WERI-Rb-1 (cell line): ENCODE data around the gene LSAMP.

Experiments used
- DNase-seq: peaks from one replicate; pipeline ENCODE4 v3.0.0-alpha.2; 2020
- H3K27ac ChIP-seq: fragments of 250-450 bp; sonication (Bioruptor Pico); 2 replicates; pipeline ENCODE4 v1.5.1; 2020; ENCODE audit warnings: mild to moderate bottlenecking, moderate library complexity
- H3K27me3 ChIP-seq: fragments of 250-450 bp; sonication (Bioruptor Pico); 2 replicates; pipeline ENCODE4 v1.5.1; 2021; ENCODE audit warnings: mild to moderate bottlenecking, low read depth, moderate library complexity; ENCODE audit not compliant: insufficient read depth, severe bottlenecking
- H3K36me3 ChIP-seq: fragments of 250-450 bp; sonication (Bioruptor Pico); 2 replicates; pipeline ENCODE4 v1.5.1; 2020; ENCODE audit warnings: mild to moderate bottlenecking, moderate library complexity
- H3K4me3 ChIP-seq: 2 replicates; pipeline ENCODE4 v1.5.1; 2011; ENCODE audit warnings: low read depth, mild to moderate bottlenecking, control low read depth, low read length
- H3K9me3 ChIP-seq: fragments of 250-450 bp; sonication (Bioruptor Pico); 2 replicates; pipeline ENCODE4 v1.5.1; 2021; ENCODE audit warnings: mild to moderate bottlenecking, moderate library complexity; ENCODE audit not compliant: severe bottlenecking
- TF ChIP-seq, protein P1 (sequence below): IDR thresholded peaks from 2 replicates; pipeline ENCODE4 v1.5.1; 2011; ENCODE audit warnings: low read depth, mild to moderate bottlenecking, control low read depth, inconsistent platforms, low read length

LSAMP gene

DNA sequence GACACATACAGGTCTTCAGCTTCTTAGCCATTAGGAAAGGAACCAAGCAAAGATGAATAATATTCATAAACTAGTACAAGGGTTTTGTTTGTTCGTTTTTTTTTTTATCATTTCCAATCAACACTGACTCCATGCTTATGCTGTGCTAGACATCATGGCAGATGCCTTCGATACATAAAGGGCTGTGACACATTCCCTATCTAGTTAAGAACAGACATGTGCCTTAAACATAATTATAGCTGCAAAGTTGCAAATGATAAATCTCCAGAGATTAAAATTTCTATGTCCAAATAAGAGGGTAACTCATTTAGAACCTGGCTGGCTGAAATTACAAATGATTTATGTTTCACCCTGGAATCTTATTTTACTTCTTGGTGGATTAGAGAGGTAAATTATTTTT is 386.4 kb downstream of the LSAMP start:
- no peak overlapping the region for H3K27ac ChIP-seq

GRCh38 chr3:116057400-116058006 is 387.8 kb downstream of the LSAMP start:
- H3K27me3 ChIP-seq = peaks cover 13% of the 10 kb centered on the region
- H3K27ac ChIP-seq = no peak overlapping the region
- no peaks in the 10 kb centered on the region for H3K9me3 ChIP-seq
- H3K4me3 ChIP-seq = no peak overlapping the region
- no peaks in the 10 kb centered on the region for H3K36me3 ChIP-seq
- TF ChIP-seq, protein P1, sequence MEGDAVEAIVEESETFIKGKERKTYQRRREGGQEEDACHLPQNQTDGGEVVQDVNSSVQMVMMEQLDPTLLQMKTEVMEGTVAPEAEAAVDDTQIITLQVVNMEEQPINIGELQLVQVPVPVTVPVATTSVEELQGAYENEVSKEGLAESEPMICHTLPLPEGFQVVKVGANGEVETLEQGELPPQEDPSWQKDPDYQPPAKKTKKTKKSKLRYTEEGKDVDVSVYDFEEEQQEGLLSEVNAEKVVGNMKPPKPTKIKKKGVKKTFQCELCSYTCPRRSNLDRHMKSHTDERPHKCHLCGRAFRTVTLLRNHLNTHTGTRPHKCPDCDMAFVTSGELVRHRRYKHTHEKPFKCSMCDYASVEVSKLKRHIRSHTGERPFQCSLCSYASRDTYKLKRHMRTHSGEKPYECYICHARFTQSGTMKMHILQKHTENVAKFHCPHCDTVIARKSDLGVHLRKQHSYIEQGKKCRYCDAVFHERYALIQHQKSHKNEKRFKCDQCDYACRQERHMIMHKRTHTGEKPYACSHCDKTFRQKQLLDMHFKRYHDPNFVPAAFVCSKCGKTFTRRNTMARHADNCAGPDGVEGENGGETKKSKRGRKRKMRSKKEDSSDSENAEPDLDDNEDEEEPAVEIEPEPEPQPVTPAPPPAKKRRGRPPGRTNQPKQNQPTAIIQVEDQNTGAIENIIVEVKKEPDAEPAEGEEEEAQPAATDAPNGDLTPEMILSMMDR = no peak
- DNase-seq = no peak

More for the DNA sequence above, 386.4 kb downstream of the LSAMP start:
- H3K4me3 ChIP-seq = no peak overlapping the region
- peaks cover 16% of the 10 kb centered on the region for H3K27me3 ChIP-seq
- H3K9me3 ChIP-seq = no peaks in the 10 kb centered on the region
- H3K36me3 ChIP-seq = no peaks in the 10 kb centered on the region
- TF ChIP-seq, protein P1 = no peak
- DNase-seq = no peak

GRCh38 chr3:116056280-116056679 is 389.0 kb downstream of the LSAMP start:
- Histone ChIP-seq H3K9me3 (no peaks in the 10 kb centered on the region), H3K27ac (no peak overlapping the region), H3K36me3 (no peaks in the 10 kb centered on the region), H3K4me3 (no peak overlapping the region), H3K27me3 (peaks cover 16% of the 10 kb centered on the region)
- no peak for DNase-seq
- TF ChIP-seq, protein P1 = no peak

- no peak overlapping the region for H3K27ac ChIP-seq
- no peaks in the 10 kb centered on the region for H3K36me3 ChIP-seq
- DNase-seq = no peak
- peaks cover 21% of the 10 kb centered on the region for H3K27me3 ChIP-seq
- no peaks in the 10 kb centered on the region for H3K9me3 ChIP-seq
- TF ChIP-seq, protein P1 = no peak
- H3K4me3 ChIP-seq = no peak overlapping the region
These were observed 392.3 kb downstream of the LSAMP start for GRCh38 chr3:116053017-116053416.

DNA sequence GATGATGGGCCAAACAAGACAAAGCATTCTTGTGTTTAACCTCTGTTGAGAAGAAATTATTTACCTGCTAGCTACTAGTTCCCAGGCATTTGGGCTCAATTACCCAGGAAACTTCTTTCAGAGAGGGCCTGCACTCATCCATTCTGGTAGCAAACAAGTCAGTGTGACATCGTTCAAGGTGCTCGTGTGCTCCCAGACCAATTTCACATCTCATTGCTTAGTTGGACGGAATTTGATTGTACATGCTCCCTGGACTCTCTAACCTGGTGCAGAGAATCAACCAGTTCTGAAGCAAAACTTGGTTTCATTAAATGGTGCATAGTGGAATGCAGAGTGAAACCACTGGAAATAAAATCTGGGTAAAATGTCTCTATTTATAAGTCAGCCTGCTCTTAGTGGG is 392.7 kb downstream of the LSAMP start:
- H3K36me3 ChIP-seq = no peaks in the 10 kb centered on the region
- H3K9me3 ChIP-seq = no peaks in the 10 kb centered on the region
- H3K27me3 ChIP-seq = peaks cover 21% of the 10 kb centered on the region
- TF ChIP-seq, protein P1 = no peak
- H3K27ac ChIP-seq = no peak overlapping the region
- H3K4me3 ChIP-seq = no peak overlapping the region
- no peak for DNase-seq

DNA sequence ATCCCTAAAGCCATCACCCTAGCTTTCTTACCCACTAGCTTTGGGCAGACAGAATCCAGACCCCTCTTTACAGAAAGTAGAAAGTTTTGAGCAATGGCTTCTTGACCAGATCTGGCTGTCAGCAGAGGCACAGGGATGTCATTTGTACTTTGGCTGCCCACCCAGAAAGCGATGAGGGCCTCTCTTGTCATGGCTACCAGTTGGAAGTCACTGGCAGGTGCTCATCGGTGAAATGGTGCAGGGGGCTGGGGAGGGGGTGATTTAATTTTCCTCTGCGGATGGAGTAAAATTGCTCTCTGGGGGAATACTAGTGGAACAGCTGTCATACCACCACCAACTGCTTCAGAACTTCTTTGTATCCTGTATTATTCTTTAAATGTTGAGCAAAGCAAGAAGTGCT is 393.7 kb downstream of the LSAMP start:
- Histone ChIP-seq H3K27ac (no peak overlapping the region), H3K9me3 (no peaks in the 10 kb centered on the region), H3K27me3 (peaks cover 21% of the 10 kb centered on the region), H3K36me3 (no peaks in the 10 kb centered on the region), H3K4me3 (no peak overlapping the region)
- no peak for DNase-seq
- TF ChIP-seq, protein P1 = no peak
